Activated naive CD8-positive, alpha-beta T cell treated with anti-CD3 and anti-CD28 coated beads for 36 hours (primary cell): ENCODE results near the gene HTRA2. TPM values are rescaled to one million over a fixed set of nuclear protein-coding genes. Genes with fewer than 3 reads are reported as not detected.
"Not testable (repeated sequence)": the region's sequence is repeated elsewhere in the genome, so short reads cannot be mapped to it uniquely, and the experiment has no call there.

ENCODE experiments used
- DNase-seq: peaks from one replicate; pipeline ENCODE4 v3.0.0; 2021
- H3K27ac Mint-ChIP-seq: one replicate; pipeline ENCODE4 v1.8.0; 2022; ENCODE audit warnings: mild to moderate bottlenecking, moderate library complexity, mixed read lengths
- H3K27me3 Mint-ChIP-seq: one replicate; pipeline ENCODE4 v1.8.0; 2022; ENCODE audit warnings: mild to moderate bottlenecking, mixed read lengths
- H3K36me3 Mint-ChIP-seq: one replicate; pipeline ENCODE4 v1.8.0; 2021; ENCODE audit warnings: mild to moderate bottlenecking, mixed read lengths
- H3K4me1 Mint-ChIP-seq: one replicate; pipeline ENCODE4 v1.8.0; 2021; ENCODE audit warnings: mixed read lengths
- H3K4me3 Mint-ChIP-seq: one replicate; pipeline ENCODE4 v1.8.0; 2022; ENCODE audit warnings: mild to moderate bottlenecking, moderate library complexity, mixed read lengths
- H3K9me3 Mint-ChIP-seq: one replicate; pipeline ENCODE4 v1.8.0; 2022; ENCODE audit warnings: mixed read lengths
- total RNA-seq, 2 experiments: library from RNA; stranded (reverse); gene quantifications; one replicate each; pipeline ENCODE4 v1.2.3, GENCODE V29; 2021

Gene HTRA2
- total RNA-seq, 2 experiments from 2014 or later, result 56.8 to 59.3 TPM

- Mint-ChIP-seq H3K4me1 (peaks cover 5% of the 10 kb centered on the region), H3K9me3 (no peaks in the 10 kb centered on the region)
Observed at GRCh38 chr2:74554820-74555531, 25.2 kb downstream of the HTRA2 start.

GRCh38 chr2:74555610-74556103 is 25.9 kb downstream of the HTRA2 start:
- Mint-ChIP-seq H3K27me3 (peaks cover 26% of the 10 kb centered on the region), H3K27ac (peak overlapping the region; percentile 87), H3K4me1 (peaks cover 10% of the 10 kb centered on the region), H3K9me3 (no peaks in the 10 kb centered on the region), H3K36me3 (peaks cover 4% of the 10 kb centered on the region), H3K4me3 (peak overlapping the region; percentile 94)
- DNase-seq, result no peak

More at GRCh38 chr2:74554820-74555531, 25.2 kb downstream of the HTRA2 start:
- peaks cover 4% of the 10 kb centered on the region for H3K36me3 Mint-ChIP-seq
- H3K4me3 Mint-ChIP-seq, result peak overlapping the region; percentile 94
- peak overlapping the region; percentile 87 for H3K27ac Mint-ChIP-seq
- peaks cover 26% of the 10 kb centered on the region for H3K27me3 Mint-ChIP-seq
- DNase-seq, result peak; percentile 54

GRCh38 chr2:74556159-74556558 is 26.4 kb downstream of the HTRA2 start:
- peaks cover 25% of the 10 kb centered on the region for H3K27me3 Mint-ChIP-seq
- peaks cover 4% of the 10 kb centered on the region for H3K36me3 Mint-ChIP-seq
- H3K27ac Mint-ChIP-seq, result no peak overlapping the region

GRCh38 chr2:74556831-74557370 is 27.2 kb downstream of the HTRA2 start:
- H3K36me3 Mint-ChIP-seq, result peaks cover 4% of the 10 kb centered on the region
- peaks cover 27% of the 10 kb centered on the region for H3K27me3 Mint-ChIP-seq
- H3K27ac Mint-ChIP-seq, result no peak overlapping the region
- H3K9me3 Mint-ChIP-seq, result no peaks in the 10 kb centered on the region
- peaks cover 10% of the 10 kb centered on the region for H3K4me1 Mint-ChIP-seq
- H3K4me3 Mint-ChIP-seq, result no peak overlapping the region
- no peak for DNase-seq

More at GRCh38 chr2:74556159-74556558, 26.4 kb downstream of the HTRA2 start:
- peak overlapping the region; percentile 27 for H3K4me3 Mint-ChIP-seq
- peaks cover 10% of the 10 kb centered on the region for H3K4me1 Mint-ChIP-seq
- no peaks in the 10 kb centered on the region for H3K9me3 Mint-ChIP-seq
- DNase-seq, result no peak

GRCh38 chr2:74558284-74559230 is 28.8 kb downstream of the HTRA2 start:
- Mint-ChIP-seq H3K9me3 (no peaks in the 10 kb centered on the region), H3K4me1 (peaks cover 13% of the 10 kb centered on the region)

GRCh38 chr2:74559912-74560311 is 30.2 kb downstream of the HTRA2 start:
- H3K4me1 Mint-ChIP-seq, result peaks cover 15% of the 10 kb centered on the region
- no peak overlapping the region for H3K4me3 Mint-ChIP-seq
- H3K27ac Mint-ChIP-seq, result no peak overlapping the region

More at GRCh38 chr2:74558284-74559230, 28.8 kb downstream of the HTRA2 start:
- Mint-ChIP-seq H3K27me3 (peaks cover 35% of the 10 kb centered on the region), H3K36me3 (peaks cover 4% of the 10 kb centered on the region), H3K27ac (no peak overlapping the region), H3K4me3 (no peak overlapping the region)
- DNase-seq, result no peak

GRCh38 chr2:74560591-74560990 is 30.9 kb downstream of the HTRA2 start:
- Mint-ChIP-seq H3K9me3 (no peaks in the 10 kb centered on the region), H3K27me3 (peaks cover 35% of the 10 kb centered on the region), H3K4me3 (no peak overlapping the region), H3K36me3 (peaks cover 4% of the 10 kb centered on the region), H3K4me1 (peaks cover 15% of the 10 kb centered on the region), H3K27ac (no peak overlapping the region)
- no peak for DNase-seq

More at GRCh38 chr2:74559912-74560311, 30.2 kb downstream of the HTRA2 start:
- H3K9me3 Mint-ChIP-seq, result no peaks in the 10 kb centered on the region
- peaks cover 4% of the 10 kb centered on the region for H3K36me3 Mint-ChIP-seq
- DNase-seq, result no peak
- H3K27me3 Mint-ChIP-seq, result peaks cover 35% of the 10 kb centered on the region

- H3K27ac Mint-ChIP-seq, H3K36me3 Mint-ChIP-seq, DNase-seq, H3K4me3 Mint-ChIP-seq, H3K9me3 Mint-ChIP-seq: not testable (repeated sequence)
- Mint-ChIP-seq H3K4me1 (peaks cover 15% of the 10 kb centered on the region), H3K27me3 (peaks cover 35% of the 10 kb centered on the region)
Observed at GRCh38 chr2:74561022-74561421, 31.3 kb downstream of the HTRA2 start.

GRCh38 chr2:74562126-74562775 is 32.5 kb downstream of the HTRA2 start:
- H3K4me3 Mint-ChIP-seq, result no peak overlapping the region
- H3K9me3 Mint-ChIP-seq, result no peaks in the 10 kb centered on the region
- H3K27ac Mint-ChIP-seq, result no peak overlapping the region
- H3K27me3 Mint-ChIP-seq, result peaks cover 35% of the 10 kb centered on the region
- DNase-seq, result no peak
- H3K4me1 Mint-ChIP-seq, result peaks cover 22% of the 10 kb centered on the region
- H3K36me3 Mint-ChIP-seq, result no peaks in the 10 kb centered on the region

- no peak overlapping the region for H3K27ac Mint-ChIP-seq
- peaks cover 3% of the 10 kb centered on the region for H3K36me3 Mint-ChIP-seq
- H3K4me1 Mint-ChIP-seq, result peaks cover 32% of the 10 kb centered on the region
- no peaks in the 10 kb centered on the region for H3K9me3 Mint-ChIP-seq
- H3K27me3 Mint-ChIP-seq, result peaks cover 35% of the 10 kb centered on the region
- no peak for DNase-seq
- no peak overlapping the region for H3K4me3 Mint-ChIP-seq
Observed at GRCh38 chr2:74564222-74564621, 34.5 kb downstream of the HTRA2 start.

GRCh38 chr2:74566076-74566753 is 36.5 kb downstream of the HTRA2 start:
- no peak overlapping the region for H3K4me3 Mint-ChIP-seq
- no peaks in the 10 kb centered on the region for H3K9me3 Mint-ChIP-seq
- DNase-seq, result no peak
- H3K4me1 Mint-ChIP-seq, result peaks cover 30% of the 10 kb centered on the region
- H3K27ac Mint-ChIP-seq, result peak overlapping the region; percentile 76
- H3K36me3 Mint-ChIP-seq, result peaks cover 3% of the 10 kb centered on the region
- H3K27me3 Mint-ChIP-seq, result peaks cover 24% of the 10 kb centered on the region

- no peak overlapping the region for H3K4me3 Mint-ChIP-seq
- H3K36me3 Mint-ChIP-seq, result peaks cover 3% of the 10 kb centered on the region
Observed at GRCh38 chr2:74566754-74567085, 37.0 kb downstream of the HTRA2 start.

GRCh38 chr2:74567881-74568280 is 38.1 kb downstream of the HTRA2 start:
- no peak for DNase-seq
- peaks cover 1% of the 10 kb centered on the region for H3K9me3 Mint-ChIP-seq
- H3K27me3 Mint-ChIP-seq, result peaks cover 7% of the 10 kb centered on the region
- H3K4me3 Mint-ChIP-seq, result no peak overlapping the region
- peaks cover 29% of the 10 kb centered on the region for H3K4me1 Mint-ChIP-seq
- H3K36me3 Mint-ChIP-seq, result peaks cover 3% of the 10 kb centered on the region
- no peak overlapping the region for H3K27ac Mint-ChIP-seq

More at GRCh38 chr2:74566754-74567085, 37.0 kb downstream of the HTRA2 start:
- Mint-ChIP-seq H3K9me3 (no peaks in the 10 kb centered on the region), H3K27me3 (peaks cover 19% of the 10 kb centered on the region), H3K27ac (peak overlapping the region; percentile 76), H3K4me1 (peaks cover 30% of the 10 kb centered on the region)
- DNase-seq, result no peak

GRCh38 chr2:74569686-74570085 is 40.0 kb downstream of the HTRA2 start:
- H3K27ac Mint-ChIP-seq, result no peak overlapping the region

More at GRCh38 chr2:74569686-74570085, 40.0 kb downstream of the HTRA2 start:
- no peak overlapping the region for H3K4me3 Mint-ChIP-seq
- H3K9me3 Mint-ChIP-seq, result peaks cover 1% of the 10 kb centered on the region
- H3K36me3 Mint-ChIP-seq, result peaks cover 4% of the 10 kb centered on the region
- no peak for DNase-seq
- no peaks in the 10 kb centered on the region for H3K27me3 Mint-ChIP-seq
- H3K4me1 Mint-ChIP-seq, result peaks cover 42% of the 10 kb centered on the region
